AG04450 (cell line): ENCODE results near the gene PHKG1. TPM values are rescaled to one million over a fixed set of nuclear protein-coding genes. Genes with fewer than 3 reads are reported as not detected.
"Not testable (repeated sequence)": the region's sequence is repeated elsewhere in the genome, so short reads cannot be mapped to it uniquely, and the experiment has no call there.

Experiments used
- CTCF ChIA-PET: fragments of 300-600, 350-600 bp; formaldehyde crosslinking; extraction: SDS; loops from one replicate; lab custom pipeline; 2022; ENCODE audit warnings: antibody characterized with exemption, inconsistent platforms; lab: Charles Lee
- POLR2A ChIA-PET: fragments of 350-600 bp; formaldehyde crosslinking; extraction: SDS; loops from one replicate; lab custom pipeline; 2021; ENCODE audit warnings: antibody characterized with exemption, inconsistent platforms; lab: Yijun Ruan, JAX
- DNase-seq: peaks from one replicate; pipeline ENCODE4 v3.0.0-alpha.2; 2011; ENCODE audit warnings: low read depth, low spot score
- H3K27ac ChIP-seq: one replicate; pipeline ENCODE4 v1.5.1; 2012; ENCODE audit warnings: low read depth, low read length, control low read depth
- H3K27me3 ChIP-seq: one replicate; pipeline ENCODE4 v1.6.0; 2012; ENCODE audit warnings: low read length; ENCODE audit not compliant: control insufficient read depth, insufficient read depth
- H3K4me3 ChIP-seq: 2 replicates; pipeline ENCODE4 v1.5.1; 2011; ENCODE audit warnings: mild to moderate bottlenecking, low read depth, low read length, control low read depth
- H3K9me3 ChIP-seq: 2 replicates; pipeline ENCODE4 v1.5.1; 2012; ENCODE audit warnings: low read length; ENCODE audit not compliant: control insufficient read depth, insufficient read depth
- CTCF ChIP-seq: IDR thresholded peaks from 2 replicates; pipeline ENCODE4 v1.5.1; 2011; ENCODE audit warnings: low read depth, low read length, control low read depth, inconsistent platforms
- polyA plus RNA-seq: library from polyadenylated mRNA; depleted of rRNA; stranded (reverse); fragments of >200 nt; gene quantifications from 2 replicates; pipeline ENCODE4 v1.2.3, GENCODE V29; 2011

The PHKG1 gene
- polyA plus RNA-seq, 1 experiment: 0.20 TPM

GRCh38 chr7:56121440-56121839 lies 28.7 kb upstream of the PHKG1 start:
- POLR2A ChIA-PET: no interaction called here
- peaks cover 4% of the 10 kb centered on the region for H3K27me3 ChIP-seq
- DNase-seq: no peak
- CTCF ChIA-PET: no interaction called here
- TF ChIP-seq CTCF: no peak
- no peak overlapping the region for H3K27ac ChIP-seq
- no peak overlapping the region for H3K4me3 ChIP-seq
- H3K9me3 ChIP-seq: no peaks in the 10 kb centered on the region

GRCh38 chr7:56115852-56116538 lies 23.2 kb upstream of the PHKG1 start, which contains the start of gene NUPR2:
Gene NUPR2 (minus strand): TSS chr7:56116417. CDS start chr7:56116314, 103 bp downstream.
- no peak for DNase-seq
- ChIA-PET CTCF (interaction anchor here (0.6 kb wide), 1 partner anchor 759 kb away, joined by 3 read pairs; no protein-coding TSS in a partner anchor), POLR2A (no interaction called here)
- no peak within 1 kb of the TSS for H3K4me3 ChIP-seq
- H3K9me3 ChIP-seq: no peaks in the 10 kb centered on the region; the same call in 1 of the 2 replicates
- TF ChIP-seq CTCF: no peak
- peaks cover 8% of the 10 kb centered on the region for H3K27me3 ChIP-seq
- no peak within 1 kb of the TSS for H3K27ac ChIP-seq

- CTCF ChIA-PET: interaction anchor here (0.7 kb wide), 1 partner anchor 148 kb away, joined by 3 read pairs; no protein-coding TSS in a partner anchor
- POLR2A ChIA-PET: interaction anchor here (0.7 kb wide), 1 partner anchor 71 kb away, joined by 3 read pairs; no protein-coding TSS in a partner anchor
- H3K27me3 ChIP-seq: not testable (repeated sequence)
These were observed 19.5 kb upstream of the PHKG1 start for GRCh38 chr7:56112244-56112643.

GRCh38 chr7:56110611-56111010 lies 17.9 kb upstream of the PHKG1 start:
- POLR2A ChIA-PET: no interaction called here
- Histone ChIP-seq H3K27me3 (peaks cover 3% of the 10 kb centered on the region), H3K27ac (no peak overlapping the region), H3K9me3 (no peaks in the 10 kb centered on the region), H3K4me3 (no peak overlapping the region)
- no peak for TF ChIP-seq CTCF
- DNase-seq: no peak
- CTCF ChIA-PET: no interaction called here

More at GRCh38 chr7:56112244-56112643, 19.5 kb upstream of the PHKG1 start:
- not testable (repeated sequence) for H3K4me3 ChIP-seq, H3K9me3 ChIP-seq, H3K27ac ChIP-seq, DNase-seq

- ChIA-PET POLR2A (no interaction called here), CTCF (interaction anchor here (2.1 kb wide), 1 partner anchor 33 kb away, joined by 8 read pairs; no protein-coding TSS in a partner anchor)
These were observed 15.2 kb upstream of the PHKG1 start for GRCh38 chr7:56107954-56108258.

More at GRCh38 chr7:56107954-56108258, 15.2 kb upstream of the PHKG1 start:
- no peak overlapping the region for H3K4me3 ChIP-seq
- H3K27ac ChIP-seq: no peak overlapping the region
- no peak for TF ChIP-seq CTCF
- no peaks in the 10 kb centered on the region for H3K9me3 ChIP-seq
- no peaks in the 10 kb centered on the region for H3K27me3 ChIP-seq
- no peak for DNase-seq
